ENCODE data around the gene RCL1. TPM values are rescaled to one million over a fixed set of nuclear protein-coding genes. Genes with fewer than 3 reads are reported as not detected.
"Not testable (repeated sequence)": the region's sequence is repeated elsewhere in the genome, so short reads cannot be mapped to it uniquely, and the experiment has no call there.

Gene RCL1
- polyA plus RNA-seq, 1 of the 3 experiments (the other 2 are of a cell fraction), result 18.4 TPM

GRCh38 chr9:4891674-4892073, 98.9 kb downstream of the RCL1 start:
- CTCF ChIA-PET, result no interaction called here
- no peak overlapping the region for H3K4me2 ChIP-seq
- no peaks in the 10 kb centered on the region for H3K79me2 ChIP-seq (ENCODE audit: insufficient read depth)
- no peaks in the 10 kb centered on the region for H3F3A ChIP-seq (replicated peaks; ENCODE audit: insufficient read depth)
- H3K9ac ChIP-seq, result no peak overlapping the region
- H3K36me3 ChIP-seq (replicated peaks in 1 of 2; ENCODE audit: control insufficient read depth in 1 of 2, insufficient read depth in 2 of 2, low read length in 1 of 2), result no peaks in the 10 kb centered on the region
- H3K27me3 ChIP-seq (ENCODE audit: insufficient read depth), result no peaks in the 10 kb centered on the region
- 94% methylated on average over 3 of the region's 3 CpGs for WGBS (ENCODE audit: low lambda C conversion rate)
- no peak for TF ChIP-seq FOSL2 (IDR thresholded peaks at IDR 0.05; ENCODE audit: borderline replicate concordance, low read depth)
- no peak for TF ChIP-seq EZH2phosphoT487 (IDR thresholded peaks at IDR 0.05; ENCODE audit: borderline replicate concordance, low read depth)
- TF ChIP-seq, protein P1, sequence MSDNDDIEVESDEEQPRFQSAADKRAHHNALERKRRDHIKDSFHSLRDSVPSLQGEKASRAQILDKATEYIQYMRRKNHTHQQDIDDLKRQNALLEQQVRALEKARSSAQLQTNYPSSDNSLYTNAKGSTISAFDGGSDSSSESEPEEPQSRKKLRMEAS (IDR thresholded peaks at IDR 0.05; ENCODE audit: low read depth), result no peak
- TF ChIP-seq POLR2AphosphoS5 (IDR thresholded peaks at IDR 0.05; ENCODE audit: low read depth, low read length), result no peak
- TF ChIP-seq RAD21 (IDR thresholded peaks at IDR 0.05; ENCODE audit: low read length), result no peak
- no peak for TF ChIP-seq RFX5 (IDR thresholded peaks at IDR 0.05; ENCODE audit: low read length)
- no peak for TF ChIP-seq FOXM1 (IDR thresholded peaks at IDR 0.05; ENCODE audit: low read depth)
- no peak for TF ChIP-seq EP300 (IDR thresholded peaks at IDR 0.05; ENCODE audit: borderline replicate concordance in 1 of 2, low read depth in 1 of 2, low read length in 1 of 2)
- peaks cover 0 to 3% of the 10 kb centered on the region in 2 experiments; a peak in 1 of 4 replicates for H3K4me1 ChIP-seq (ENCODE audit: control insufficient read depth in 1 of 2, insufficient read depth in 2 of 2, low read depth in 1 of 2, low read length in 1 of 2)
- H3K9me3 ChIP-seq, result no peaks in the 10 kb centered on the region
- H3K4me3 ChIP-seq (ENCODE audit: low read depth in 2 of 2, low read length in 1 of 2), result no peak overlapping the region
- H2AFZ ChIP-seq (ENCODE audit: low read depth), result no peak overlapping the region
- POLR2A ChIA-PET, result no interaction called here
- no peak overlapping the region for H3K27ac ChIP-seq (ENCODE audit: low read depth in 2 of 2, low read length in 1 of 2)
- DNase-seq, result no peak
- no peaks in the 10 kb centered on the region for H3K9me2 ChIP-seq
- H4K20me1 ChIP-seq (ENCODE audit: insufficient read depth), result no peaks in the 10 kb centered on the region

DNA sequence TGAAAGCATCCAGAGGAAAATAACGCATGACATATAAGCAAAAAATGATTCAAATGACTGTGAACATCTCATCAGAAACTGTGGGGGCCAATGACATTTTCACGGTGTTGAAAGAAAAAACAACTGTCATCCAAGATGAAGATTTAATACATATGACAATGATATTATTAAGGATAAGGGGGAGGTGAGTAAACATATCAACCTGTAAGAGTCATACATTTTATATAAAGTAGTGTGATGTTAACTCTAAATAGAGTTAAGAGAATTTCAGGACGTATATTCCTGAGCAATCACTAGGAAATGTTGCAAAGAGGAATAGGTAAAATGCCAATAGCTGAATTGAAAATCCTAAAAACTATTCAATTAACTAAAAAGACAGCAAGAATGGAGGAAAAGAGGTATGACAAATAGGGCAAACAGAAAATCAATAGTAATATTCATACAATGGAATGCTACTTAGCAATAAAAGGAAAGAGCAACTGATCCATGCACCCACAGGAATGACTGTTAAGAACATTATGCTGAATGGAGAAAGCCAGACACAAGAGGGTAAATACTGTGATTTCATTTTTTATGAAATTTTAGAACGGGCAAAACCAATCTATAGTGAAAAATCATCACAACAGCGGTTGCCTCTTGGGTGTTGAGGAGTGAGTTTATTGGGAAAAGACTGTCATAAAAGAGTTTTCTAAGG, 99.9 kb downstream of the RCL1 start:
- Histone ChIP-seq H3K27ac (ENCODE audit: low read depth in 2 of 2, low read length in 1 of 2) (no peak overlapping the region), H4K20me1 (ENCODE audit: insufficient read depth) (no peaks in the 10 kb centered on the region), H3K27me3 (ENCODE audit: insufficient read depth) (no peaks in the 10 kb centered on the region), H3K4me3 (ENCODE audit: low read depth in 2 of 2, low read length in 1 of 2) (no peak overlapping the region), H3K36me3 (replicated peaks in 1 of 2; ENCODE audit: control insufficient read depth in 1 of 2, insufficient read depth in 2 of 2, low read length in 1 of 2) (no peaks in the 10 kb centered on the region), H2AFZ (ENCODE audit: low read depth) (no peak overlapping the region), H3K9me2 (no peaks in the 10 kb centered on the region), H3K79me2 (ENCODE audit: insufficient read depth) (no peaks in the 10 kb centered on the region), H3K4me2 (no peak overlapping the region), H3K9ac (no peak overlapping the region), H3K9me3 (no peaks in the 10 kb centered on the region), H3K4me1 (ENCODE audit: control insufficient read depth in 1 of 2, insufficient read depth in 2 of 2, low read depth in 1 of 2, low read length in 1 of 2) (peaks cover 0 to under 1% of the 10 kb centered on the region in 2 experiments; a peak in 1 of 4 replicates), H3F3A (replicated peaks; ENCODE audit: insufficient read depth) (no peaks in the 10 kb centered on the region)
- no peak for DNase-seq
- ChIA-PET CTCF (no interaction called here), POLR2A (no interaction called here)
- TF ChIP-seq FOXJ3 (CRISPR knock-in tag; IDR thresholded peaks at IDR 0.05), result no peak
- 85% methylated on average over 5 of the region's 5 CpGs for WGBS (ENCODE audit: low lambda C conversion rate)

DNA sequence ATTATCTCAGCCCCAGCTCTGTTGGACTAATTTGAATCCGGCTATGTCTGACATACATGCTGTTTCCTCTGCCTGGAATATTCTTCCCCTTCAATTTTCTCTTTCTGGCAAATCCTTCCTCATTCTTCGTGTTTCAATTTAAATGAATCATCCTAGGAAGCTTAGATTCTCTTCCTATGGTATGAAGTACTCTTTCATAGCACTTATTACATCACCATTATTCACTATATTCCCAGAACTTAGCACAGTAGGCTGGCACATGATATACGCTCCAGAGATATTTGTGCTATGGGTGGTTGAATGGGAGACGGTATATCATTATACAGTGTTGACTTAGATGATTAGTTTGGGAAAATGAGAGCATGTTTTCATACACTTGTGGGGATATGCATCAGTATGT, 101.3 kb downstream of the RCL1 start:
- 60% methylated on average over 4 of the region's 4 CpGs for WGBS (ENCODE audit: low lambda C conversion rate)
- no peaks in the 10 kb centered on the region for H3K79me2 ChIP-seq (ENCODE audit: insufficient read depth)
- H3K27me3 ChIP-seq (ENCODE audit: insufficient read depth), result no peaks in the 10 kb centered on the region
- POLR2A ChIA-PET, result interaction anchor here (0.6 kb wide), 1 partner anchor 11 kb away, joined by 3 read pairs; no protein-coding TSS in a partner anchor
- no peak overlapping the region for H2AFZ ChIP-seq (ENCODE audit: low read depth)
- no peak overlapping the region for H3K4me3 ChIP-seq (ENCODE audit: low read depth in 2 of 2, low read length in 1 of 2)
- no peak overlapping the region for H3K9ac ChIP-seq
- H3K4me2 ChIP-seq, result no peak overlapping the region
- no peaks in the 10 kb centered on the region for H3K4me1 ChIP-seq (ENCODE audit: control insufficient read depth in 1 of 2, insufficient read depth in 2 of 2, low read depth in 1 of 2, low read length in 1 of 2)
- no peaks in the 10 kb centered on the region for H3K9me3 ChIP-seq
- H3K36me3 ChIP-seq (replicated peaks in 1 of 2; ENCODE audit: control insufficient read depth in 1 of 2, insufficient read depth in 2 of 2, low read length in 1 of 2), result no peaks in the 10 kb centered on the region
- TF ChIP-seq ELF1 (IDR thresholded peaks at IDR 0.05) (no peak), CHD2 (IDR thresholded peaks at IDR 0.05; ENCODE audit: low read length, partially characterized antibody) (no peak)
- CTCF ChIA-PET, result interaction anchor here (1.4 kb wide), 1 partner anchor 9 kb away, joined by 3 read pairs; no protein-coding TSS in a partner anchor
- H3F3A ChIP-seq (replicated peaks; ENCODE audit: insufficient read depth), result no peaks in the 10 kb centered on the region
- no peaks in the 10 kb centered on the region for H3K9me2 ChIP-seq
- H3K27ac ChIP-seq (ENCODE audit: low read depth in 2 of 2, low read length in 1 of 2), result no peak overlapping the region
- DNase-seq, result no peak
- no peaks in the 10 kb centered on the region for H4K20me1 ChIP-seq (ENCODE audit: insufficient read depth)

DNA sequence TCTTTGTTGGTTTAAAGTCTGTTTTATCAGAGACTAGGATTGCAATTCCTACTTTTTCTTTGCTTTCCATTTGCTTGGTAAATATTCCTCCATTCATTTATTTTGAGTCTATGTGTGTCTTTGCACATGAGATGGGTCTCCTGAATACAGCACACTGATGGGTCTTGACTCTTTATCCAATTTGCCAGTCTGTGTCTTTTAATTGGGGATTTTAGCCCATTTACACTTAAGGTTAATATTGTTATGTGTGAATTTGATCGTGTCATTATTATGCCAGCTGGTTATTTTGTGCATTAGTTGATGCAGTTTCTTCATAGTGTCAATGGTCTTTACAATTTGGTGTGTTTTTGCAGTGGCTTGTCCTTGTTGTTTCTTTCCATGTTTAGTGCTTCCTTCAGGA, 107.1 kb downstream of the RCL1 start:
- H4K20me1 ChIP-seq (ENCODE audit: insufficient read depth); H3K27me3 ChIP-seq (ENCODE audit: insufficient read depth); CTCF ChIA-PET; H3K4me1 ChIP-seq (ENCODE audit: control insufficient read depth in 1 of 2, insufficient read depth in 2 of 2, low read depth in 1 of 2, low read length in 1 of 2); H3K9me2 ChIP-seq; H3K4me3 ChIP-seq (ENCODE audit: low read depth in 2 of 2, low read length in 1 of 2); H3K27ac ChIP-seq (ENCODE audit: low read depth in 2 of 2, low read length in 1 of 2); H3K36me3 ChIP-seq (replicated peaks in 1 of 2; ENCODE audit: control insufficient read depth in 1 of 2, insufficient read depth in 2 of 2, low read length in 1 of 2); H2AFZ ChIP-seq (ENCODE audit: low read depth); DNase-seq; H3K79me2 ChIP-seq (ENCODE audit: insufficient read depth); H3F3A ChIP-seq (replicated peaks; ENCODE audit: insufficient read depth); POLR2A ChIA-PET; H3K9me3 ChIP-seq; H3K4me2 ChIP-seq; H3K9ac ChIP-seq: not testable (repeated sequence)
- WGBS (ENCODE audit: low lambda C conversion rate), result 30% methylated on average over 1 of the region's 1 CpG

DNA sequence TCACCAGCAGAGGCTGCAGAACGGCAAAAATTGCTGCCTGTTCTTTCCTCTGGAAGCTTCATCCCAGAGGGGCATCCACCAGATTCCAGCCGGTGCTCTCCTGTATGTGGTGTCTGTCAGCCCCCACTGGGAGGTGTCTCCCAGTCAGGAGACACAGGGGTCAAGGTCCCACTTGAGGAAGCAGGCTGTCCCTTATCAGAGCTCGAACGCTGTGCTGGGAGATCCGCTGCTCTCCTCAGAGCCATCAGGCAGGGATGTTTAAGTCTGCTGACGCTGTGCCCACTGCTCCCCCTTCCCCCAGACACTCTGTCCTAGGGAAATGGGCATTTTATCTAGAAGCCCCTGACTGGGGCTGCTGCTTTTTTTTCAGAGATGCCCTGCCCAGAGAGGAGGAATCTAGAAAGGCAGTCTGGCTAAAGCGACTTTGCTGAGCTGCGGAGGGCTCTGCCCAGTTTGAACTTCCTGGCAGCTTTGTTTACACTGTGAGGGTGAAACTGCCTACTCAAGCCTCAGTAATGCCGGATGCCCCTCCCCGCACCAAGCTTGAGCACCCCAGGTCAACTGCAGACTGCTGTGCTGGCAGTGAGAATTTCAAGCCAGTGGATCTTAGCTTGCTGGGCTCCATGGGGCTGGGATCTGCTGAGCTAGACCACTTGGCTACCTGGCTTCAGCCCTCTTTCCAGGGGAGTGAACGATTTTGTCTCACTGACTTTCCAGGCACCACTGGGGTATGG, 108.8 kb downstream of the RCL1 start:
- Histone ChIP-seq H3K4me1 (ENCODE audit: control insufficient read depth in 1 of 2, insufficient read depth in 2 of 2, low read depth in 1 of 2, low read length in 1 of 2) (peaks cover 0 to 11% of the 10 kb centered on the region in 2 experiments; a peak in 1 of 4 replicates), H3K4me2 (peak overlapping the region; percentile 15; the same call in 1 of the 2 replicates)
- DNase-seq; H3K36me3 ChIP-seq (replicated peaks in 1 of 2; ENCODE audit: control insufficient read depth in 1 of 2, insufficient read depth in 2 of 2, low read length in 1 of 2); POLR2A ChIA-PET; H3K9ac ChIP-seq; H2AFZ ChIP-seq (ENCODE audit: low read depth); H3K9me2 ChIP-seq; H3K27me3 ChIP-seq (ENCODE audit: insufficient read depth); H3K9me3 ChIP-seq; H3K4me3 ChIP-seq (ENCODE audit: low read depth in 2 of 2, low read length in 1 of 2); H4K20me1 ChIP-seq (ENCODE audit: insufficient read depth); H3K79me2 ChIP-seq (ENCODE audit: insufficient read depth); H3F3A ChIP-seq (replicated peaks; ENCODE audit: insufficient read depth); CTCF ChIA-PET; H3K27ac ChIP-seq (ENCODE audit: low read depth in 2 of 2, low read length in 1 of 2): not testable (repeated sequence)
- WGBS (ENCODE audit: low lambda C conversion rate), result 84% methylated on average over 8 of the region's 11 CpGs
